HG03025 (cell line): Measurements from ENCODE around the gene DPT.

Source experiments
- ATAC-seq: cut with Tn5 transposase; IDR thresholded peaks from one replicate; pipeline ENCODE4 v1.9.1; 2021; ENCODE audit warnings: mild to moderate bottlenecking, moderate library complexity; ENCODE audit not compliant: unreplicated experiment, low FRiP score

DPT gene

GRCh38 chr1:168736520-168736919 is 7.5 kb upstream of the DPT start:
- no peak for ATAC-seq

GRCh38 chr1:168735974-168736373 is 7.0 kb upstream of the DPT start:
- no peak for ATAC-seq

- ATAC-seq = no peak
These were observed 5.9 kb upstream of the DPT start for GRCh38 chr1:168734946-168735345.

GRCh38 chr1:168734271-168734670 is 5.3 kb upstream of the DPT start:
- no peak for ATAC-seq

GRCh38 chr1:168733241-168733640 is 4.2 kb upstream of the DPT start:
- ATAC-seq = no peak

- ATAC-seq = no peak
These were observed 3.7 kb upstream of the DPT start for GRCh38 chr1:168732736-168733135.

GRCh38 chr1:168731244-168731953 is 2.4 kb upstream of the DPT start:
- ATAC-seq = no peak

GRCh38 chr1:168729405-168729802 is 398 bp upstream of the DPT start:
- ATAC-seq = no peak

- no peak for ATAC-seq
These were observed 2.3 kb downstream of the DPT start for GRCh38 chr1:168726719-168727118.

GRCh38 chr1:168726281-168726680 is 2.7 kb downstream of the DPT start:
- no peak for ATAC-seq

- ATAC-seq = no peak
These were observed 3.2 kb downstream of the DPT start for GRCh38 chr1:168725831-168726230.

- ATAC-seq = no peak
These were observed 3.9 kb downstream of the DPT start for GRCh38 chr1:168725060-168725459.

- ATAC-seq = no peak
These were observed 6.0 kb downstream of the DPT start for GRCh38 chr1:168723000-168723399.

GRCh38 chr1:168720839-168721238 is 8.2 kb downstream of the DPT start:
- ATAC-seq = no peak

- no peak for ATAC-seq
These were observed 9.5 kb downstream of the DPT start for GRCh38 chr1:168719306-168720111.

GRCh38 chr1:168717906-168718891 is 10.8 kb downstream of the DPT start:
- no peak for ATAC-seq

- no peak for ATAC-seq
These were observed 15.0 kb downstream of the DPT start for GRCh38 chr1:168714012-168714411.

GRCh38 chr1:168709405-168710363 is 19.3 kb downstream of the DPT start:
- ATAC-seq = no peak

- no peak for ATAC-seq
These were observed 20.2 kb downstream of the DPT start for GRCh38 chr1:168708698-168709404.
